NCI-H128 (cell line): ENCODE data around the gene FAAH2.
"Not testable (repeated sequence)": the region's sequence is repeated elsewhere in the genome, so short reads cannot be mapped to it uniquely, and the experiment has no call there.

ENCODE experiments used
- DNase-seq: peaks from one replicate; lab custom pipeline; 2025; ENCODE audit not compliant: unreplicated experiment; lab: John Stamatoyannopoulos, UW

The FAAH2 gene

GRCh38 chrX:57380026-57380796 is 93.7 kb downstream of the FAAH2 start:
- no peak for DNase-seq

DNA sequence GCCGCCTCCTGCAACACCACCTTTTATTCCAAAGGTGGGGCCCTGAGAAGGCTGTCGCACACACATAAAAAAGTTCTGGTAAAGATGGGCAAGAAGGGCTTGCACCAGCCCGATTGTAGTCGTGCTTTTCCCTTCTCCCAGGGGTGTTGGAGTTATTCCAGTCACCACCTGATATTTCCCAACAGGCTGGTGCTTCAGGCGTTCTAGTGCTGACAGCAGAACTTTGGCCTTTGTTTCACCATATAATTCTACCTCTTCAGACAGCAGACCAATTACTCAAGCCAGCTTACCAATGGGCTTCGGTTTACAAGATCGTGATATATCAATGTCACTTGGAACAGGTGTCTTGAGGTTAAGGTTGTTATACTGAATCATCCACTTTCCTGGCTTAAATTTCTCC is 107.7 kb downstream of the FAAH2 start:
- not testable (repeated sequence) for DNase-seq

DNA sequence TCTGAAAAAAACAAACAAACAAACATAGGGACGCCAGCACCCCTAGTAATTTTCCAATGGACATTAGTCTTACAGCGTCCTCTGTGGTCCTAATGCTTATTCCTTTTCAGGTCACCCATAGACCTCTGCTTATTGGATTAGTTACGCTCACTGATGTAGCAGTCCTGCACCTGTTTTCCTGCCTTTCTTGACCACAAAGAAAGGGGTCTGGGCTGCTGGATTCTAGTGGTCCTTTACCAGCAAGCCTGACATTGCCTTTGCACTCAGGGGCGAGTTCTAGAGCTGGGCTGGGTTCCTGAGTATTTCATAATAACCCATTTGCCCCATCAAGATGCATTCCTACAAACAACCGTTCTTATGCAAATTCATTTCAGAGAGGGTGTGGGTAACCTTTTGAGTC is 116.7 kb downstream of the FAAH2 start:
- DNase-seq = not testable (repeated sequence)

DNA sequence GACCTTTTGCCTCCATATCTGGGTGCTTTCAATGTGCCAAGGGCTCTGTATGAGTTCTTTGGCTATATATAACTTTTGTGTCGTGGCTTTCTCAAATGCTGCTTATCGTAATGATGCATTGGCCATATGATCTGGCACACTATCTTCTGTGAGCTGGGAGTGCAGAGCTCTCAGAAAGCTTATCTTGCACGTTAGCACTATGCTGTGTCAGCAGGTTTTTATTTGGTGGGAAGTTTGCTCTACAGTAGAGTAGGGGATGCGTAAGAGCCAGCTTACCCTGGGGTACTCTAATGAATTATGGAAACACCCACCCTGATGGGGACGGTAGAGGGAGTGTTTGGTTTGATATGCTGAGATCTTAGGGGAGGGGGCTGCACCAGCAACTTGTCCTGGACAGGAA is 119.6 kb downstream of the FAAH2 start:
- DNase-seq = no peak

DNA sequence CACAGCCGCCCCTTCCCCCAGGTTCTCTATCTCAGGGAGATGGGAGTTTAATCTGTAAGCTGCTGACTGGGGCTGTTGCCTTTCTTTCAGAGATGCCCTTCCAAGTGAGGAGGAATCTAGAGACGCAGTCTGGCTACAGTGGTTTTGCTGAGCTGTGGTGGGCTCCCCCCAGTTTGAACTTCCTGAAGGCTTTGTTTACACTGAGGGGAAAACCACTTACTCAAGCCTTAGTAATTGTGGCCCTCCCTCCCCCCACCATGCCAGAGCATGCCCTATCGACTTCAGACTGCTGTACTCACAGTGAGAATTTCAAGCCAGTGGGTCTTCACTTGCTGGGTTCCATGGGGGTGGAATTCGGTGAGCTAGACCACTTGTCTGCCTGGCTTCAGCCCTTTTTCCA is 131.3 kb downstream of the FAAH2 start:
- no peak for DNase-seq

- DNase-seq = no peak
Observed at GRCh38 chrX:57422289-57422688, 135.8 kb downstream of the FAAH2 start.

DNA sequence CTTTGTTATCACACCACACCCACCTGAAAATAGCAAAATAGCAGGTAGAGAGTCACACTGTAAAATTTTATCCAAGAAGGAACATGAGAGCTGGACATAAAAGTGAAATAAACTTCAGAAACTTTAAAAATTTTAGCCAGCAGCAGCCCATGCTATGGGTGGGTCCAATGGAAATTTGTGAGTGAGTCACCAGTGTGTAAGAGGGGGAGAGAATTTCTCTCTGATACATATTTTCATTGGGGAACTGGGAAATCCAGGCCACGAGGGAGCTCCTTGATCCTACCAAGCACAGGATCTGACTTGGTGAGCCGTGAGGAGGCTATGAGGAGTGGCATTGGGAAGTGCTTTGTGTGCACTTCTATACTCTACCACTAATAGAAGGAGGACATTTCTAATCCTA is 136.3 kb downstream of the FAAH2 start:
- DNase-seq = no peak

DNA sequence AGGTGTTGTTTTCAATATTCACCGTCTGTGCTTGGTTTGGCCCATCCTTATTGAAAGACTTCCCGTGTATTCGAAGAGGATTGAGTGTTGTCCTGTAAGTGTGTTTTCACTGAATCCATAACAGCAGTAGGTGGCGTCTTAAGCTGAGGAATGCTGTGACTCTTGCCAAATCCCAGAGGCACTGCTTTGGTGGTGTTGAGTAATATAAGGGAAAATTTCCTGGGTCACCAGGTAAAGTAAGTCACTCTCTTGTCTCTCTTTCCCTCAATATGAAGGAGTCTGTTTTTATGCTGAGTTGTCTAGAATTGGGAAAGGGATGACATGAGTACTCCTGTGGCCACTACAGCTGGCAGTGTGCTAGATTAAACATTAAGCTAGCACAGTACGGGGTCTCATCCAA is 158.6 kb downstream of the FAAH2 start:
- DNase-seq = no peak

- DNase-seq = no peak
Observed at GRCh38 chrX:57445832-57446231, 159.3 kb downstream of the FAAH2 start.

GRCh38 chrX:57447856-57448255 is 161.3 kb downstream of the FAAH2 start:
- DNase-seq = no peak

- no peak for DNase-seq
Observed at GRCh38 chrX:57451426-57452020, 165.0 kb downstream of the FAAH2 start.

GRCh38 chrX:57453901-57454300 is 167.4 kb downstream of the FAAH2 start:
- no peak for DNase-seq

GRCh38 chrX:57481514-57481913 is 195.0 kb downstream of the FAAH2 start:
- DNase-seq = no peak

DNA sequence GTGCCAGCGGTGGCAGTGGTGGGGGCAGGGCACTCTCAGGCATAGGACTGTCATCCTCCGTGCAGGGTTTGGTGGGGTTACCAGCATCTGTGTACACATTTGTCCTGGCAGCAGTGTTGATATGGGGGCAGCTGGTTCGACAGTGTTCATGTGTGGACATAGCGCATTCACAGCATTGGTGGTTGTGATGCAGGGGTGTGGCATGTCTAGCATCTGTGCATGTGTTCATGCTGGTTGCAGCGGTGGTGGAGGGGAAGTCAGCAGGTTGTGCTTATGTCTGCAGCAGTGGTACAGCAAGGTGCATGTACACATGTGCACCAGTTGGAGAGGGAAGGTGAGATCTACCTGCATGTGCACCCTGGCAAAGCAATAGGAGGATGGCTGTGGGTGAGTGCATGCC is 230.0 kb downstream of the FAAH2 start:
- no peak for DNase-seq

DNA sequence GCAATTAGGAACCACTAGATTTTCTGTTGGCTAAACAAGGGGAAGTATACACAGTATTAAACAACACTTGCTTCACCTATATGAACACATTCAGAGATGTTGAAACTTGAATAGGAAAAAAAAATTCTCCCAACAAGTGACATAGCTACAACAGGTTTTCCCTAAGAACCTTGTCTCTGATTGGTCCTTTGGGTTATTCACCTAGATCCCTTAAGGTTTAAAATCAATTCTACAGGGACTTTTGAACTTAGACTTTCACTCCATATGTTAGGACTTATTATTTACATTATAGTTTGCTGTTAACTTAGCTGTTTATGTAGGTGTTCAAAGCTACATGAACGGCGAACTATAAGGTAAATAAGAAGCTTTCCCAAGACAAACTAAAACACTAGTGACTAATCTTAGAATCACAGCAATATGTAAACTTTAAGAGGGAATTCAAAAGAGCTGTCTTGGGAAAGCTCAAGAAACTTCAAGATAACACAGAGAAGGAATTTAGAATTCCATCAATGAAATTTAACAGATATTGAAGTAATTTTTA is 233.1 kb downstream of the FAAH2 start:
- no peak for DNase-seq

GRCh38 chrX:57528670-57529255 is 242.3 kb downstream of the FAAH2 start:
- no peak for DNase-seq
